SHP77 (cell line): ENCODE results near the gene RAD52.
"Not testable (repeated sequence)": the region's sequence is repeated elsewhere in the genome, so short reads cannot be mapped to it uniquely, and the experiment has no call there.

Experiments used
- DNase-seq, 2 experiments: peaks; one replicate each; lab custom pipeline; 2025; lab: John Stamatoyannopoulos, UW

RAD52 gene

GRCh38 chr12:967641-968040 lies 18.1 kb upstream of the RAD52 start:
- DNase-seq, result no peak

- DNase-seq, result no peak
Observed at GRCh38 chr12:966724-967123, 17.2 kb upstream of the RAD52 start.

GRCh38 chr12:958588-959123 lies 9.2 kb upstream of the RAD52 start:
- no peak for DNase-seq

- DNase-seq, result no peak
Observed at GRCh38 chr12:955939-956338, 6.4 kb upstream of the RAD52 start.

GRCh38 chr12:954741-955140 lies 5.2 kb upstream of the RAD52 start:
- no peak for DNase-seq

- DNase-seq, result no peak
Observed at GRCh38 chr12:953776-954175, 4.3 kb upstream of the RAD52 start.

- DNase-seq, result no peak
Observed at GRCh38 chr12:951176-951575, 1.7 kb upstream of the RAD52 start.

- DNase-seq, result no peak
Observed at GRCh38 chr12:948238-948637, 1.3 kb downstream of the RAD52 start.

GRCh38 chr12:946631-947030 lies 2.9 kb downstream of the RAD52 start:
- DNase-seq, result no peak

- DNase-seq, result no peak
Observed at GRCh38 chr12:946212-946611, 3.3 kb downstream of the RAD52 start.

- no peak for DNase-seq
Observed at GRCh38 chr12:944211-944610, 5.3 kb downstream of the RAD52 start.

GRCh38 chr12:943051-943450 lies 6.4 kb downstream of the RAD52 start:
- no peak for DNase-seq

- DNase-seq, result no peak
Observed at GRCh38 chr12:938810-939209, 10.7 kb downstream of the RAD52 start.

GRCh38 chr12:936377-937345 lies 12.8 kb downstream of the RAD52 start:
- DNase-seq, result no peak

- not testable (repeated sequence) for DNase-seq
Observed at GRCh38 chr12:935891-936290, 13.6 kb downstream of the RAD52 start.

GRCh38 chr12:931591-931990 lies 17.9 kb downstream of the RAD52 start:
- DNase-seq, result no peak

- DNase-seq, result no peak
Observed at GRCh38 chr12:931060-931459, 18.4 kb downstream of the RAD52 start.

- DNase-seq, result no peak
Observed at GRCh38 chr12:926641-927040, 22.9 kb downstream of the RAD52 start.

- DNase-seq, result no peak
Observed at GRCh38 chr12:922285-922684, 27.2 kb downstream of the RAD52 start.

GRCh38 chr12:920676-921075 lies 28.8 kb downstream of the RAD52 start:
- no peak for DNase-seq

GRCh38 chr12:916712-917445 lies 32.6 kb downstream of the RAD52 start:
- no peak for DNase-seq

GRCh38 chr12:916240-916639 lies 33.3 kb downstream of the RAD52 start:
- DNase-seq, result no peak

GRCh38 chr12:915090-915489 lies 34.4 kb downstream of the RAD52 start:
- no peak for DNase-seq
